Occipital lobe (tissue), 3 donors: ENCODE measurements around the gene ZSCAN12. TPM values are rescaled to one million over a fixed set of nuclear protein-coding genes. Genes with fewer than 3 reads are reported as not detected.

ENCODE experiments used
- DNase-seq: peaks from one replicate; lab custom pipeline; 2025; lab: John Stamatoyannopoulos, UW
- small RNA-seq: library from RNA; depleted of rRNA; stranded (forward); fragments of <200 nt; gene quantifications from one replicate; pipeline ENCODE3, GENCODE V24; 2014
- total RNA-seq: library from RNA; depleted of rRNA; stranded (reverse); fragments of >200 nt; gene quantifications from one replicate; pipeline ENCODE4 v1.2.3, GENCODE V29; 2014

Gene ZSCAN12
- total RNA-seq, 1 donor from 2014 or later: 19.0 TPM

DNA sequence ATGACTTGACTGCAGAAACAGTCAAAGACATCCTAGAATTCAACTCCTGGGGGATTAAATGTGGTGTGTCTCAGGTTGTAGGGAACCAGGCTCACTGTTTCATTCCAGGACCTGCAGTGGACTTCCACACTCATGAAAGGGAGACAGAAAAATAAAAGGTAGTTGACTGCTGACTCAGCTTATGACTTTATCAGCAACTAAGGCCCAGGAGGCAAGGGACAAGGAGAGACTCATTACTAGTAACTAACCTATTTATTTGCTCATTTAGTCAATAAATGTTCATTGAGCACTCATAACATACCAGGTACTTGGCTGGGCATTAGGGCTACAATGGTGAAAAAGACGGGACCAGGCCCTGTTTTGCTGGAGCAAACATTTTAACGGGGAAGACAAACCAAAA is 66.5 kb downstream of the ZSCAN12 start:
- no peak for DNase-seq

DNA sequence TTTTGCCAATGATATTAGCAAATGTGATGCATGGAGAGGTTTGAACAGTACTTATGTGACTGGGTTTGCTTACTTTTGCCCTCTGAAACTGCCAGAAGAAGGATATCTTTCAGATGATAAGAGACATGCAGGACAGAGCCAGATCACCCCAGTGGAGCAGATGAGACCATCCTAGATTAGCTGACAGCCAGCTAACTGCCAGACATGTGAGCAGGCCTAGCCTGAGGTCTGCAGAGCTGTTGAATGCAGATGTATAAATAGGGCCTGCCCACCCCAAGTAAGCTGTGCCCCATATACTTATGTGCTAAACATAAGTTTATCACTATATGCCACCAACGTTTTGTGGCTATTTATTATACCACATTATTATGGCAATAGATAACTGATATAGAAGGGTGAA is 69.5 kb downstream of the ZSCAN12 start:
- DNase-seq: no peak

Small RNAs within 50 kb of the gene (small RNA-seq; reads per million reads assigned to genes)
- gene RNU2-45P: not detected

Other genes starting within 250 kb of the ZSCAN12 start
- 38.4 TPM for gene ZSCAN9, start 174.5 kb downstream of the ZSCAN12 start, total RNA-seq
- 10.3 TPM for gene ZKSCAN4, start 147.5 kb downstream of the ZSCAN12 start, total RNA-seq
- 4.1 TPM for gene NKAPL, start 140.4 kb downstream of the ZSCAN12 start, total RNA-seq
- gene ZSCAN26, start 132.6 kb downstream of the ZSCAN12 start, total RNA-seq: 40.7 TPM
- 17.0 TPM for gene PGBD1, start 118.2 kb downstream of the ZSCAN12 start, total RNA-seq
- gene ZSCAN31, start 63.6 kb downstream of the ZSCAN12 start, total RNA-seq: 16.5 TPM
- gene ZKSCAN3, start 49.8 kb downstream of the ZSCAN12 start, total RNA-seq: 8.6 TPM
- 16.2 TPM for gene ZSCAN23, start 43.7 kb upstream of the ZSCAN12 start, total RNA-seq
- not detected for gene GPX6, start 116.0 kb upstream of the ZSCAN12 start, total RNA-seq
- gene GPX5, start 126.1 kb upstream of the ZSCAN12 start, total RNA-seq: not detected